BLaER1 (cell line): Measurements from ENCODE around the gene PRF1.

Experiments used
- H3K27ac ChIP-seq: shearing (Covaris generic); formaldehyde crosslinking; 2 replicates; pipeline ENCODE4 v1.8.1; 2022
- H3K27me3 ChIP-seq: shearing (Covaris generic); formaldehyde crosslinking; 2 replicates; pipeline ENCODE4 v1.8.1; 2022
- H3K36me3 ChIP-seq: shearing (Covaris generic); formaldehyde crosslinking; 2 replicates; pipeline ENCODE4 v1.8.1; 2022
- H3K4me1 ChIP-seq: shearing (Covaris generic); formaldehyde crosslinking; 2 replicates; pipeline ENCODE4 v1.8.1; 2022
- H3K4me2 ChIP-seq: shearing (Covaris generic); formaldehyde crosslinking; 2 replicates; pipeline ENCODE4 v1.8.1; 2022
- H3K4me3 ChIP-seq: shearing (Covaris generic); formaldehyde crosslinking; 2 replicates; pipeline ENCODE4 v1.8.1; 2022
- H3K9ac ChIP-seq: shearing (Covaris generic); formaldehyde crosslinking; 2 replicates; pipeline ENCODE4 v1.8.1; 2022
- H3K9me3 ChIP-seq: shearing (Covaris generic); formaldehyde crosslinking; 2 replicates; pipeline ENCODE4 v1.8.1; 2022
- H4K20me1 ChIP-seq: shearing (Covaris generic); formaldehyde crosslinking; 2 replicates; pipeline ENCODE4 v1.8.1; 2022
- Cebpa-rat ChIP-seq: shearing (Covaris generic); IDR thresholded peaks from 2 replicates; pipeline ENCODE4 v1.8.1; 2022

PRF1 gene

GRCh38 chr10:70578371-70578947 is 24.1 kb downstream of the PRF1 start:
- no peak overlapping the region for H3K4me3 ChIP-seq
- H3K9ac ChIP-seq, result no peak overlapping the region
- no peak overlapping the region for H3K27ac ChIP-seq
- H4K20me1 ChIP-seq, result no peaks in the 10 kb centered on the region
- TF ChIP-seq Cebpa-rat, result no peak
- H3K9me3 ChIP-seq, result no peaks in the 10 kb centered on the region
- peaks cover 38% of the 10 kb centered on the region for H3K4me1 ChIP-seq
- H3K4me2 ChIP-seq, result peak overlapping the region; percentile 42
- H3K36me3 ChIP-seq, result no peaks in the 10 kb centered on the region
- no peaks in the 10 kb centered on the region for H3K27me3 ChIP-seq

DNA sequence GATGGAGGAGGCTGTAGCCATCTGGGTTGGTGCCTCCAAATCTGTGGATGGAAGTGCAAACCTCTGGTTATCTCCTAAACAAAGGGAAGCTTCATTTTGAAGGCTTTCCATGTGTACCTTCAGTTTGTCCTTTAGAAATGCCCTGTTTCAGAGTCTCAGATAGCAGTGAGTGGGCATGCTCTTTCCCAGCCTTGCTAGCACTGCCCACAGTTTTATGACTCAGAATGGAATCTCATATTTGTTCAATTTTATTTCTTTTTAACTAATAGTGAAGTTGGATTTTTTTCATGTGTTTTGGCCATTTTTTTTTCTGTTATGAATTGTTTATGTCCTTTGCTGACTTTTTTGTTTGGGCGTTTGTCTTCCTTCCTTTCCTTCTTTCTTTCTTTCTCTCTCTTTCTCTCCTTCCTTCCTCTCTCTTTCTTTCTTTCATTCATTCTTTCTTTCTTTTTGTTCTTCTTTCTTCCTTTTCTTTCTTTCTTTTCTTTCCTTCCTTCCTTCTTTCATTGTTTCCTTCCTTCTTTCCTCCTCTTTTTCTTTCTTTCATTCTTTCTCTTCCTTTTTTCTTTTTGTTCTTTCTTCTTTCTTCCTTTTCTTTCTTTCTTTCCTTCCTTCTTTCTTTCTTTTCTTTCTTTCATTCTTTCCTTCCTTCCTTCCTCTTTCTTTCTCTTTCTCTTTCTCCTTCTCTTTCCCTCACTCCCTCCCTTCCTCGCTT is 25.6 kb downstream of the PRF1 start:
- Histone ChIP-seq H3K9ac (peak overlapping the region; percentile 44; the same call in 1 of the 2 replicates), H3K27ac (peak overlapping the region; percentile 74), H3K36me3 (no peaks in the 10 kb centered on the region), H3K4me1 (peaks cover 38% of the 10 kb centered on the region), H3K4me2 (peak overlapping the region; percentile 78), H3K4me3 (no peak overlapping the region), H4K20me1 (no peaks in the 10 kb centered on the region), H3K27me3 (no peaks in the 10 kb centered on the region), H3K9me3 (no peaks in the 10 kb centered on the region)
- TF ChIP-seq Cebpa-rat, result no peak

DNA sequence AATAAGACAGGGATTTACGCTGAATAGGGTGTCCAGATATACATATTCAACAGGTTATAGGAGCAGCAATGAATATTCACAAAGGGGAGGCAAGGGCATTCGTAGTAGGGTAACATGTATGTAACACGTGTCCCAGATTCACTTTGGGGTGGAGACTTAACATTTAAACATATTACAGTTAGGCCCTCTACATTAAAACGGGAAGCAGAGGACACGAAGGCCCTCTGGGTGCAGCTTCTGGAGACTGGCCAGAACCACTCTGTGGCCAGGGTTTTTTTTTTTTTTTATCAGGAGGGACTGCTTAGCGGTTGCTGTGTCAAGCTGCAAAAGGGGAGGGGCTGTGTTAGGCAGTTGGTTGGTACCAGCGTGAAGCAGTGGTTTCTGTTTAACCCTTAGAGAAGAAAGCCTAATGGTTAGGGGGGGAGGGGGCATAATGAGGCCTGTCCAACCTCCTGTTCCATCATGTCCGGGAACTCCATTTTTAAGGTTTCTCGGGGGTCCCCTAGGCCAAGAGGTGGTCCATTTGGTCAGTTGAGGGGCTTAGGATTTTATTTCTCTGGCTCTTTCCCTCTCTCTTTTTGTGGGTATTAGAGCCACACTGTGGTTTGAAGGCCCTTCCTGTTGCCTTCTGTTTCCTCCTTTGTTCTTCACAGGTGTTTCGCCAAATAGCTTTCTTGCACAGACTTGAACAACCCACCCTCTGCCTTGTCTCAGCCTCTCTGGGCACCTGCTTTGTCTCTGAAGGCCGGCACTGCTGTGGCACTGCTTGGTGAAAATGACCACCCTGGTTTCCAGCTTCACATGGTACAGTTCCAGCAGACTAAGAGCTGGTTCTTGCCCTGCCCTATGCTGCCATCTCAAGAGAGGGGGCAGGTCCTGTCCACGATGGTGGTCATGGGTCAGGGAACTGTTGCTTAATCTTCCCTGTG is 26.4 kb downstream of the PRF1 start:
- no peak for TF ChIP-seq Cebpa-rat
- Histone ChIP-seq H3K27me3 (no peaks in the 10 kb centered on the region), H3K9ac (peak overlapping the region; percentile 44; the same call in 1 of the 2 replicates), H3K9me3 (no peaks in the 10 kb centered on the region), H4K20me1 (no peaks in the 10 kb centered on the region), H3K4me2 (peak overlapping the region; percentile 78), H3K36me3 (peaks cover 6% of the 10 kb centered on the region; the same call in 1 of the 2 replicates), H3K4me3 (no peak overlapping the region), H3K4me1 (peaks cover 38% of the 10 kb centered on the region), H3K27ac (peak overlapping the region; percentile 74)

- H4K20me1 ChIP-seq, result no peaks in the 10 kb centered on the region
- peaks cover 11% of the 10 kb centered on the region; the same call in 1 of the 2 replicates for H3K36me3 ChIP-seq
- no peaks in the 10 kb centered on the region for H3K9me3 ChIP-seq
- peaks cover 38% of the 10 kb centered on the region for H3K4me1 ChIP-seq
- H3K9ac ChIP-seq, result no peak overlapping the region
- no peak overlapping the region for H3K4me3 ChIP-seq
- TF ChIP-seq Cebpa-rat, result no peak
- H3K27me3 ChIP-seq, result no peaks in the 10 kb centered on the region
- H3K27ac ChIP-seq, result peak overlapping the region; percentile 74; the same call in 1 of the 2 replicates
- peak overlapping the region; percentile 78 for H3K4me2 ChIP-seq
Measured at GRCh38 chr10:70575486-70575873, 27.1 kb downstream of the PRF1 start.

- H4K20me1 ChIP-seq, result no peaks in the 10 kb centered on the region
- TF ChIP-seq Cebpa-rat, result no peak
- no peaks in the 10 kb centered on the region for H3K9me3 ChIP-seq
- no peak overlapping the region for H3K27ac ChIP-seq
- H3K4me1 ChIP-seq, result peaks cover 43% of the 10 kb centered on the region
- no peak overlapping the region for H3K9ac ChIP-seq
- no peak overlapping the region for H3K4me3 ChIP-seq
- H3K27me3 ChIP-seq, result no peaks in the 10 kb centered on the region
- H3K36me3 ChIP-seq, result peaks cover 22% of the 10 kb centered on the region; the same call in 1 of the 2 replicates
- H3K4me2 ChIP-seq, result no peak overlapping the region
Measured at GRCh38 chr10:70573599-70574506, 28.7 kb downstream of the PRF1 start.

DNA sequence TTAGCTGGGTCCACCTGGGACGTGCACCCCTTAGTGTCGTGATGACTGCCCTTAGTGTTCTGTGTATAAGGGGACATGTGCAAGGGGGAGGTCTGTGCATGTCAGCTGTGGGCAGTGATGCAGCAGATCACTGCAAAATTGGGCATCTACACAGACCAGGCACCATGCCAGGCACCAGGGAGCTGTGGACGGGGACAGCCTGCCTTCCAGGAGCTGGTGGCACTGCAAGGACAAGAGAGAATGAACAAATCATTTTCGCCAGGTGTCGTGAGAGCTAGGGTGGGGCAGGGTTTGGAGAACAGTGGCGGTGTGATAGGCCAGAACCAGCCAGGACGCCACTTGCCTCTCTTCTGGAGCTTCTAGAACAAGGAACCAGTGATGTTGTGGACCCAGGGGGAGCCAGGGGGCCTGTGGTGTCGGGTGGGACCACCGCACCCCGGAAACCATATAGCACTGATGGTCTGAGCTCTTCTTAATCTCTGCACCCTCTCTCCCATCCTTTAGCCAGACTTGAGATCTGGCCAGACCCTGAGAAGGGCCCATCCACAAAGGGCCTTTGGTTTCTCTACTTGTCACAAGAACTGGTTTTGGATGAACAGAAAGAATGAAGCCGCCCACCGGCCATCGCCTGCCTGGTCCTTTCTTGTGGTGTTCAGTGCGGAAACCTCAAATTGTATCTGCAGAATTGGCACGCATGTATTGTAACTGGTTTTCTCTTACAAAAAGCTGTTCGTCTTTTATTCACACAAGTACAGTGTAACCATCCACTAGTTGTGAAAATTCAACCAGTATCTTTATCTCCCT is 30.7 kb downstream of the PRF1 start:
- peaks cover 42% of the 10 kb centered on the region for H3K36me3 ChIP-seq
- H3K4me2 ChIP-seq, result no peak overlapping the region
- 0 out of 2 replicates have a peak, but pooled peaks cover 2% of the 10 kb centered on the region for H4K20me1 ChIP-seq
- H3K27me3 ChIP-seq, result no peaks in the 10 kb centered on the region
- no peak overlapping the region for H3K4me3 ChIP-seq
- H3K4me1 ChIP-seq, result peaks cover 31% of the 10 kb centered on the region
- no peaks in the 10 kb centered on the region for H3K9me3 ChIP-seq
- TF ChIP-seq Cebpa-rat, result no peak
- no peak overlapping the region for H3K9ac ChIP-seq
- no peak overlapping the region for H3K27ac ChIP-seq

DNA sequence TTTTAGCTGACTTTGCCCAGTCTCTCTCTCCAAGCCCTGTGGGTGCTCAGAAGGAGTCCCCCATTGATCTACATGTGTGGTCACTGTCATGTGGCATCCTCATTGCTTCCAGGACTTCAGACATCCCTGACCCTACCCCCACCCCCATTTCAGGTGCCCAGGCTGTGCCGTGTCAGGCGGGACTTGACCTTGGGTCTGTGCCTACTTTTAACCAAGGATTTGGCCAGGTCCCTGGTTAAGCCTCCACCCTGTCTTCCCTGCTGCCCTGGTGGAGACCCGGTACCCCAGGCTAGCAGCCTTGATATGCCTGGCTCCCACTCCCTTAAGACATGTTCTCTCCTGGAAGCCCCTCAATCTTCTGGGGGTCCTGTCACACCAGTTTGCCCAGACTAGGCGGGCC is 31.3 kb downstream of the PRF1 start:
- Histone ChIP-seq H3K9ac (no peak overlapping the region), H3K27ac (no peak overlapping the region), H3K9me3 (no peaks in the 10 kb centered on the region), H3K4me3 (no peak overlapping the region), H4K20me1 (0 out of 2 replicates have a peak, but pooled peaks cover 8% of the 10 kb centered on the region), H3K4me2 (no peak overlapping the region), H3K27me3 (no peaks in the 10 kb centered on the region), H3K36me3 (peaks cover 48% of the 10 kb centered on the region), H3K4me1 (peaks cover 31% of the 10 kb centered on the region)
- no peak for TF ChIP-seq Cebpa-rat

DNA sequence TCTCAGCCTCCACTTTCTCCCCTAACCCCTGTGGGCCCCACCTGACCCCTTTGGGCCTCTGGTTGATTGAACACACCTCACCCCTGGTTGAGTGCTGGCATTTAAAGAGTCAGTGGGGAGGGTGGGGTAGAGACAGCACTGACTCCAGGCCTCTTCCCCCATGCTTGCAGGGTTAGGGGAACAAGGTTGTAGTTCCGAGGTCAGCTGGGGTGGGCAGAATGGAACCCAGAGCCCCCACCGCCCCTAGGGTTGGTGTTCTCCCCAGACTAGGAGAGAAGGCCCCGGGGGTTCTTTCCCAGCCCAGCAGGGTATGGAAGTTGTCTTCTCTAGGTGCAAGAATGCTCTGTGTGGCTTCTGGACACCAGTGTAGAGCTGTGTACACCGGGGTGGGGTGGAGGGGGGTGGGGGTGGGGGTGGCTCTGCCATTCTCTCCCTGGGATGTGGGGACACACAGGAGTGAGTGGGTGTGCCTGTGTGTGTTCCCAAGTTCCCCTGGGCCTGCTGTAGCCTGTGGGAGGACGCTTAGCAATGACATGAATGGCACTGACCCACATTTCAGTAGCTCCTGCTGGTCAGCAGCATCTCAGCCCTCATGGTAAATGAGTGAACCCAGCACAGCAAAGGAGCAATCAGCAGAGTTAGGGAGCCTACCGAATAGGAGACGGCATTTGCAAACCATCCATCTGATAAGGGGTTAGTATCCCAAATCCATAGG is 33.6 kb downstream of the PRF1 start:
- Histone ChIP-seq H3K36me3 (peaks cover 66% of the 10 kb centered on the region), H3K9ac (no peak overlapping the region), H3K4me2 (peak overlapping the region; percentile 55), H3K27me3 (no peaks in the 10 kb centered on the region), H3K9me3 (no peaks in the 10 kb centered on the region), H3K27ac (no peak overlapping the region), H4K20me1 (0 out of 2 replicates have a peak, but pooled peaks cover 11% of the 10 kb centered on the region), H3K4me1 (peaks cover 44% of the 10 kb centered on the region), H3K4me3 (no peak overlapping the region)
- TF ChIP-seq Cebpa-rat, result no peak
